HFF-Myc (cell line): Measurements from ENCODE around the gene IL20.

Experiments used
- DNase-seq: peaks from one replicate; pipeline ENCODE4 v3.0.0-alpha.2; 2011; ENCODE audit warnings: low read depth; ENCODE audit errors: extremely low read depth
- H3K4me3 ChIP-seq: replicated peaks from 2 replicates; pipeline ENCODE4 v1.5.1; 2011; ENCODE audit warnings: low read depth, mild to moderate bottlenecking, control low read depth, low read length
- CTCF ChIP-seq: IDR thresholded peaks from 2 replicates; pipeline ENCODE4 v1.5.1; 2012; ENCODE audit warnings: mild to moderate bottlenecking, low read depth, low read length, control low read depth; ENCODE audit errors: missing control alignments

IL20 gene

GRCh38 chr1:206898089-206898914, 32.9 kb downstream of the IL20 start:
- no peak for TF ChIP-seq CTCF
- H3K4me3 ChIP-seq, result no peak overlapping the region
- no peak for DNase-seq

GRCh38 chr1:206898915-206899431, 33.5 kb downstream of the IL20 start:
- H3K4me3 ChIP-seq, result no peak overlapping the region
- TF ChIP-seq CTCF, result no peak
- no peak for DNase-seq

GRCh38 chr1:206899717-206900116, 34.3 kb downstream of the IL20 start:
- DNase-seq, result no peak
- no peak for TF ChIP-seq CTCF
- H3K4me3 ChIP-seq, result no peak overlapping the region

GRCh38 chr1:206900149-206900548, 34.7 kb downstream of the IL20 start:
- TF ChIP-seq CTCF, result no peak
- DNase-seq, result no peak
- H3K4me3 ChIP-seq, result no peak overlapping the region

- H3K4me3 ChIP-seq, result no peak overlapping the region
- no peak for TF ChIP-seq CTCF
- no peak for DNase-seq
These were observed 36.5 kb downstream of the IL20 start for GRCh38 chr1:206901944-206902343.

GRCh38 chr1:206902702-206903101, 37.3 kb downstream of the IL20 start:
- no peak for TF ChIP-seq CTCF
- no peak overlapping the region for H3K4me3 ChIP-seq

More at GRCh38 chr1:206902702-206903101, 37.3 kb downstream of the IL20 start:
- DNase-seq, result no peak
